WERI-Rb-1 (cell line): ENCODE data around the gene CDRT15.

Experiments used
- DNase-seq: peaks from one replicate; pipeline ENCODE4 v3.0.0-alpha.2; 2020
- H3K27ac ChIP-seq: fragments of 250-450 bp; sonication (Bioruptor Pico); 2 replicates; pipeline ENCODE4 v1.5.1; 2020; ENCODE audit warnings: mild to moderate bottlenecking, moderate library complexity
- H3K27me3 ChIP-seq: fragments of 250-450 bp; sonication (Bioruptor Pico); 2 replicates; pipeline ENCODE4 v1.5.1; 2021; ENCODE audit warnings: mild to moderate bottlenecking, low read depth, moderate library complexity; ENCODE audit not compliant: insufficient read depth, severe bottlenecking
- H3K36me3 ChIP-seq: fragments of 250-450 bp; sonication (Bioruptor Pico); 2 replicates; pipeline ENCODE4 v1.5.1; 2020; ENCODE audit warnings: mild to moderate bottlenecking, moderate library complexity
- H3K4me3 ChIP-seq: 2 replicates; pipeline ENCODE4 v1.5.1; 2011; ENCODE audit warnings: low read depth, mild to moderate bottlenecking, control low read depth, low read length
- H3K9me3 ChIP-seq: fragments of 250-450 bp; sonication (Bioruptor Pico); 2 replicates; pipeline ENCODE4 v1.5.1; 2021; ENCODE audit warnings: mild to moderate bottlenecking, moderate library complexity; ENCODE audit not compliant: severe bottlenecking
- CTCF ChIP-seq: IDR thresholded peaks from 2 replicates; pipeline ENCODE4 v1.5.1; 2011; ENCODE audit warnings: low read depth, mild to moderate bottlenecking, control low read depth, inconsistent platforms, low read length

CDRT15 gene

DNA sequence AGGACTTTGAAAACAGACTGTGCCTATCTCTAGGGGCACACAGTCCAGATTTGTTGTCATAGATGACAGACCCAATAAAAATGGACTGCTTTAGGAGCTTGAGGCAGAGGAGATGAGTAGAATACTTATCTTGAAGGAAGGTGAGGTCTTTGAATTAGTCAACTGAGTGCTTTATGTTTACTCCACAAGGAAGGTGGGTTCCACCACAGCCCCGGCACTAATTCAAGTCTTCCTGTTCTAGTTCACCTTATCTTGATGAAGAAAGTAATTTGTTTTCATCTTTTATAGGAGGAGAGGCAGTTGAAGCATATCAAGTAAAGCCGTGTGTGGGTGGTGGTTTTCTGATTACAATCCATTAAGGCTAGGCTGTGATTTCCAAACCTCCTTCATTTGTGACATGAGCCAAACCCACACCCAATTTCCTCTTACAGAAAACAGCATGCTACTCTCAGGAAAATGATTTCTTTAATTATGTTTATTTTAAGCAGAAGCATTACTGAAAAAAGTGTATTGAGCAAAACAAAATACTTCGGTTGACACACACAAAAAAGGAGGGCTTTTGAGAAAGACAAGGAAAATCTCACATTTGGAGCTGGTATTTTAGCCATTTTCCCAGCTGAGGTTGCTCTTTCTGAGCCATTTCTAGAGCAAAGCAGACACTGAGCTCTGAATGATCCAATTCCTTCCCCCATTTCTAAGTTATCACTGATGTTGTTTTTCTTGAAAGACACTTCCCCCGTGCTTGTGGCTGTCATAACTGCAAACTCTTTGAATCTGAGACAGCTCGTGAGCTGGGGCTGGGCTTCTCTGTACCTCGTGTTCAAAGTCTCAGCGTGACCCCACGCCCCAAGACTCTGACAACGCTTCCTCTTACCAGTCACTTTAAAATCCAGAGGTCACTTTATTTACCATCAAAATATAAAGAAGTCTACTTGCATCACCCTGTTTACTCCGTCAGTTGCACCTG lies 35.4 kb downstream of the CDRT15 start:
- DNase-seq, result no peak
- Histone ChIP-seq H3K27ac (no peak overlapping the region), H3K4me3 (no peak overlapping the region), H3K27me3 (no peaks in the 10 kb centered on the region), H3K9me3 (no peaks in the 10 kb centered on the region), H3K36me3 (peaks cover 2% of the 10 kb centered on the region; the same call in 1 of the 2 replicates)
- no peak for TF ChIP-seq CTCF

DNA sequence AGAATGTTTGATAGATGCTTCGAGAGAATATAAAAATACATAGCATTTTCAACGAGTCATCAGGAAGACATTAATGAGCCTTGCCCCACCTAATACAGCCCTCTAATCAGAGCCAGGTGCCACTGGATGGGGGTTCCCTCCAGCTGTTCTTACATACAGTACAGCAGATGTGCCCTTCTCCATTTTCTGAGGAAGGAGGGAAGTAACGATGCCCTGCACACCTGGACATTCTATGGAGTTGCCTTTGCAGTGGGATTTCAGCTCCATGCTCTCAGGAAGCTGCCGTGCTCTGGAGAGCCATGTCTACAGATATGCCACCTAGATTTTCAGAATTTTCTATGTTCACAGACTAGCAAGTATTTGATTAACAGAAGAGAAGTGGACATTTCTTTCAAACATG lies 36.3 kb downstream of the CDRT15 start:
- no peaks in the 10 kb centered on the region for H3K9me3 ChIP-seq
- TF ChIP-seq CTCF, result no peak
- no peaks in the 10 kb centered on the region for H3K27me3 ChIP-seq
- H3K4me3 ChIP-seq, result no peak overlapping the region
- H3K27ac ChIP-seq, result no peak overlapping the region
- DNase-seq, result no peak
- peaks cover 2% of the 10 kb centered on the region; the same call in 1 of the 2 replicates for H3K36me3 ChIP-seq

- H3K4me3 ChIP-seq, result no peak overlapping the region
- H3K36me3 ChIP-seq, result peaks cover 2% of the 10 kb centered on the region; the same call in 1 of the 2 replicates
- H3K27ac ChIP-seq, result no peak overlapping the region
- H3K27me3 ChIP-seq, result no peaks in the 10 kb centered on the region
- no peak for DNase-seq
- TF ChIP-seq CTCF, result no peak
- no peaks in the 10 kb centered on the region for H3K9me3 ChIP-seq
Measured at GRCh38 chr17:14199601-14200000, 37.1 kb downstream of the CDRT15 start.

DNA sequence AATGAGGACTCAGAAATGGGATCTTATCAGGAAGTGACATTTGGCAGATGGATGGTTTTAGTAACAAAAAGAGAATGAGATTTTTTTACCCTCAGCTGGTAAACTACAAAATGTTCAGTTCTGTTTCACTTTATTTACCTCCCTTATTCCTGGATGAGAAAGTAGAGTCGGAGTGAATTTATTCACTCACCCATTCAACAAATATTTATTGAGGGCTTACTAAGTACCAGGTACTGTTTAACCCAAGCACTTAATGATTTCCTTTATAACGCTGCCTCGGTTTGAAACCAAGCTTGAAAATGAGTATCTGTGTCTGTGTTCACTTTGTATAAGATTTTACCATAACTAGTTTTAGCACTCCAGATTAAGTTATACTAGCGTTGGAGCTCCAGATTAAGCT lies 38.1 kb downstream of the CDRT15 start:
- Histone ChIP-seq H3K27ac (no peak overlapping the region), H3K27me3 (no peaks in the 10 kb centered on the region), H3K9me3 (no peaks in the 10 kb centered on the region), H3K4me3 (no peak overlapping the region), H3K36me3 (peaks cover 2% of the 10 kb centered on the region; the same call in 1 of the 2 replicates)
- no peak for TF ChIP-seq CTCF
- no peak for DNase-seq

DNA sequence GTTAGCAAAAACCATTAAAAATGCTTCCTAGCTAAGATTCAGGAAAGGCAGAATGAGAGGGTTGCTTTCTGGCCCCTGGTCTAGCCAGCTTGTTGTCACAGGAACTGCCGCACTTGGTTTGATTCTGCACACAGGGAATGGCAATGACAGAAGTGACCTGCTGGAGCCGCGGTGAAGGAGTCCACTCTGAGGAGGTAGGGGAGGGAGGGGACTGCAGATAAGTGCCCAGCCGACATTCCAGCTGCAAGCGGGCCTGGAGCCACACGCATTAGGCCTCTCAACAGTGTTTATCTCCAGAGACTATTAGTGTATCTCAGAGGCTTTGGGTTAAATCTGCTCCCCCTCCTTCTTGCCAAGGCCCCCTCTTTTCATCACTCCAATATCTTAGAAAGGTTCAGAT lies 38.6 kb downstream of the CDRT15 start:
- Histone ChIP-seq H3K9me3 (no peaks in the 10 kb centered on the region), H3K27ac (no peak overlapping the region), H3K36me3 (peaks cover 2% of the 10 kb centered on the region; the same call in 1 of the 2 replicates), H3K27me3 (no peaks in the 10 kb centered on the region), H3K4me3 (no peak overlapping the region)
- TF ChIP-seq CTCF, result no peak
- DNase-seq, result peak; percentile 39
